ENCODE data around the gene TAAR2. TPM values are rescaled to one million over a fixed set of nuclear protein-coding genes. Genes with fewer than 3 reads are reported as not detected.

The TAAR2 gene
- total RNA-seq, 6 experiments from 2014 or later: not detected

- no peaks in the 10 kb centered on the region for H3K36me3 ChIP-seq
- H3K27ac ChIP-seq: no peak overlapping the region
- no peaks in the 10 kb centered on the region for H3K4me1 ChIP-seq
- H3K4me3 ChIP-seq: no peak overlapping the region
- 56% methylated on average over 1 of the region's 1 CpG for WGBS (ENCODE audit: insufficient coverage, low coverage, low lambda C conversion rate, missing lambda C conversion rate)
- H3K9me3 ChIP-seq: no peaks in the 10 kb centered on the region
- no peak for ATAC-seq
- intact Hi-C loops (cut with DNase I): no loop called here
- DNase-seq: no peak
- TF ChIP-seq, protein P1, sequence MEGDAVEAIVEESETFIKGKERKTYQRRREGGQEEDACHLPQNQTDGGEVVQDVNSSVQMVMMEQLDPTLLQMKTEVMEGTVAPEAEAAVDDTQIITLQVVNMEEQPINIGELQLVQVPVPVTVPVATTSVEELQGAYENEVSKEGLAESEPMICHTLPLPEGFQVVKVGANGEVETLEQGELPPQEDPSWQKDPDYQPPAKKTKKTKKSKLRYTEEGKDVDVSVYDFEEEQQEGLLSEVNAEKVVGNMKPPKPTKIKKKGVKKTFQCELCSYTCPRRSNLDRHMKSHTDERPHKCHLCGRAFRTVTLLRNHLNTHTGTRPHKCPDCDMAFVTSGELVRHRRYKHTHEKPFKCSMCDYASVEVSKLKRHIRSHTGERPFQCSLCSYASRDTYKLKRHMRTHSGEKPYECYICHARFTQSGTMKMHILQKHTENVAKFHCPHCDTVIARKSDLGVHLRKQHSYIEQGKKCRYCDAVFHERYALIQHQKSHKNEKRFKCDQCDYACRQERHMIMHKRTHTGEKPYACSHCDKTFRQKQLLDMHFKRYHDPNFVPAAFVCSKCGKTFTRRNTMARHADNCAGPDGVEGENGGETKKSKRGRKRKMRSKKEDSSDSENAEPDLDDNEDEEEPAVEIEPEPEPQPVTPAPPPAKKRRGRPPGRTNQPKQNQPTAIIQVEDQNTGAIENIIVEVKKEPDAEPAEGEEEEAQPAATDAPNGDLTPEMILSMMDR (IDR thresholded peaks at IDR 0.05): no peak
- no peak for TF ChIP-seq POLR2A (IDR thresholded peaks at IDR 0.05)
- H3K27me3 ChIP-seq: no peaks in the 10 kb centered on the region
Measured at GRCh38 chr6:132584698-132585097, 39.4 kb downstream of the TAAR2 start.

- ATAC-seq (peak in 2 of 4 donors; percentile 14 to 31), DNase-seq (no peak)
- no peaks in the 10 kb centered on the region for H3K36me3 ChIP-seq
- no peaks in the 10 kb centered on the region for H3K9me3 ChIP-seq
- intact Hi-C loops (cut with DNase I): no loop called here
- no peak overlapping the region for H3K27ac ChIP-seq
- no peaks in the 10 kb centered on the region for H3K4me1 ChIP-seq
- no peak overlapping the region for H3K4me3 ChIP-seq
- TF ChIP-seq, protein P1 (IDR thresholded peaks at IDR 0.05): no peak
- TF ChIP-seq POLR2A (IDR thresholded peaks at IDR 0.05): no peak
- no peaks in the 10 kb centered on the region for H3K27me3 ChIP-seq
Measured at GRCh38 chr6:132571774-132572173, 52.3 kb downstream of the TAAR2 start.

DNA sequence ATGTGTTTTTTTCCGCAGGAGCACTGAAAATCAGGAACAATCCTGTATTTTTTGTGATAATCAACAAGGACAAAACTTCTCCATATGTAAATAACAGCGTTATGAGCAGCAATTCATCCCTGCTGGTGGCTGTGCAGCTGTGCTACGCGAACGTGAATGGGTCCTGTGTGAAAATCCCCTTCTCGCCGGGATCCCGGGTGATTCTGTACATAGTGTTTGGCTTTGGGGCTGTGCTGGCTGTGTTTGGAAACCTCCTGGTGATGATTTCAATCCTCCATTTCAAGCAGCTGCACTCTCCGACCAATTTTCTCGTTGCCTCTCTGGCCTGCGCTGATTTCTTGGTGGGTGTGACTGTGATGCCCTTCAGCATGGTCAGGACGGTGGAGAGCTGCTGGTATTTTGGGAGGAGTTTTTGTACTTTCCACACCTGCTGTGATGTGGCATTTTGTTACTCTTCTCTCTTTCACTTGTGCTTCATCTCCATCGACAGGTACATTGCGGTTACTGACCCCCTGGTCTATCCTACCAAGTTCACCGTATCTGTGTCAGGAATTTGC lies 53.8 kb downstream of the TAAR2 start, which contains the start of gene TAAR6:
TAAR6 (plus strand) TSS at position 102 of the 557 bp plus-strand sequence; CDS start at position 102, 0 bp downstream.
- Histone ChIP-seq H3K4me1 (no peaks in the 10 kb centered on the region), H3K27me3 (no peaks in the 10 kb centered on the region), H3K4me3 (no peak within 1 kb of the TSS), H3K27ac (no peak within 1 kb of the TSS), H3K9me3 (no peaks in the 10 kb centered on the region), H3K36me3 (no peaks in the 10 kb centered on the region)
- 73% methylated on average over 15 of the region's 15 CpGs for WGBS (ENCODE audit: insufficient coverage, low coverage, low lambda C conversion rate, missing lambda C conversion rate)
- DNase-seq (no peak), ATAC-seq (no peak)
- no peak for TF ChIP-seq POLR2A (IDR thresholded peaks at IDR 0.05)
- TF ChIP-seq, protein P1 (IDR thresholded peaks at IDR 0.05): no peak
- intact Hi-C loops (cut with DNase I): no loop called here

DNA sequence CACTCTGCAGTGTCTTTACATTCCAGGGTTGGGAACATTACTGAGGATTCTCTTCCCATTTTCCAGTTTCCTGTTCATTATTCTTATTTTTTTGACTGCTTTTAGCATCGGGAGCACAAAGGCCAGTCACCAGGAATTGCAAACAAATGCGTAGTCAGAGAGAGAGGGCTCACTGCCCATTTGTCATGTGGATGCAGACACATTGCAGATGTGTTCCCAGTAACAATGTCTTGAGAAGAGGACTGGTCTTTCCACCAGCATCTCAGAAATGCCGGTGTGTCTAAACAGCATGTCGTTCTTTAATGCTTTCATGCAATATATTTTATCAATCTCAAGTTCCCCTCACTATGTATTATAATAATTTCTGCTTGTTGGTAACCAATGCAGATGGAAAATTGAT lies 54.9 kb downstream of the TAAR2 start:
- Histone ChIP-seq H3K27ac (no peak overlapping the region), H3K36me3 (no peaks in the 10 kb centered on the region), H3K9me3 (no peaks in the 10 kb centered on the region), H3K4me1 (no peaks in the 10 kb centered on the region), H3K27me3 (no peaks in the 10 kb centered on the region), H3K4me3 (no peak overlapping the region)
- DNase-seq (no peak), ATAC-seq (no peak)
- WGBS (ENCODE audit: insufficient coverage, low coverage, low lambda C conversion rate, missing lambda C conversion rate): 62% methylated on average over 4 of the region's 4 CpGs
- intact Hi-C loops (cut with DNase I): no loop called here
- no peak for TF ChIP-seq POLR2A (IDR thresholded peaks at IDR 0.05)
- TF ChIP-seq, protein P1 (IDR thresholded peaks at IDR 0.05): no peak

GRCh38 chr6:132568611-132569010 lies 55.5 kb downstream of the TAAR2 start:
- TF ChIP-seq, protein P1 (IDR thresholded peaks at IDR 0.05): no peak
- TF ChIP-seq POLR2A (IDR thresholded peaks at IDR 0.05): no peak
- no peak for ATAC-seq
- Histone ChIP-seq H3K27ac (no peak overlapping the region), H3K36me3 (no peaks in the 10 kb centered on the region), H3K9me3 (no peaks in the 10 kb centered on the region), H3K4me3 (no peak overlapping the region), H3K4me1 (no peaks in the 10 kb centered on the region), H3K27me3 (no peaks in the 10 kb centered on the region)
- intact Hi-C loops (cut with DNase I): no loop called here
- 54% methylated on average over 6 of the region's 6 CpGs for WGBS (ENCODE audit: insufficient coverage, low coverage, low lambda C conversion rate, missing lambda C conversion rate)
- DNase-seq: no peak

Data from right lobe of liver (tissue), 6 donors.